Progenitor cell of endocrine pancreas (in vitro differentiated cells): ENCODE measurements around the gene ENTHD1. TPM values are rescaled to one million over a fixed set of nuclear protein-coding genes. Genes with fewer than 3 reads are reported as not detected.

Source experiments
- DNase-seq: peaks from one replicate; pipeline ENCODE4 v3.0.0; 2021; ENCODE audit warnings: low spot score; ENCODE audit not compliant: unreplicated experiment
- H3K27ac Mint-ChIP-seq: 2 replicates; pipeline ENCODE4 v1.8.0; 2021; ENCODE audit warnings: mild to moderate bottlenecking, moderate library complexity, mixed read lengths
- H3K27me3 Mint-ChIP-seq: 2 replicates; pipeline ENCODE4 v1.8.0; 2021; ENCODE audit warnings: mixed read lengths
- H3K36me3 Mint-ChIP-seq: 2 replicates; pipeline ENCODE4 v1.8.0; 2022; ENCODE audit warnings: mixed read lengths; ENCODE audit not compliant: insufficient read depth
- H3K4me1 Mint-ChIP-seq: 2 replicates; pipeline ENCODE4 v1.8.0; 2021; ENCODE audit warnings: low read depth, mixed read lengths
- H3K4me3 Mint-ChIP-seq: 2 replicates; pipeline ENCODE4 v1.8.0; 2021; ENCODE audit warnings: low read depth, mild to moderate bottlenecking, moderate library complexity, mixed read lengths
- H3K9me3 Mint-ChIP-seq: 2 replicates; pipeline ENCODE4 v1.8.0; 2021; ENCODE audit warnings: low read depth, mixed read lengths
- CTCF ChIP-seq: fragments of 200-600 bp; sonication (generic); IDR thresholded peaks from one replicate; pipeline ENCODE4 v1.5.0; 2021; ENCODE audit warnings: antibody characterized with exemption, mild to moderate bottlenecking; ENCODE audit not compliant: unreplicated experiment
- total RNA-seq: library from RNA; stranded (reverse); gene quantifications from 2 replicates; pipeline ENCODE4 v1.2.1, GENCODE V29; 2021

Gene ENTHD1
- total RNA-seq, 1 donor from 2014 or later = not detected

GRCh38 chr22:39832627-39833074 is 60.9 kb downstream of the ENTHD1 start:
- Mint-ChIP-seq H3K27me3 (peaks cover 36% of the 10 kb centered on the region), H3K9me3 (no peaks in the 10 kb centered on the region), H3K27ac (no peak overlapping the region), H3K36me3 (no peaks in the 10 kb centered on the region), H3K4me3 (no peak overlapping the region), H3K4me1 (no peaks in the 10 kb centered on the region)
- no peak for TF ChIP-seq CTCF
- DNase-seq = no peak

- Mint-ChIP-seq H3K4me3 (no peak overlapping the region), H3K27me3 (peaks cover 13% of the 10 kb centered on the region), H3K36me3 (no peaks in the 10 kb centered on the region), H3K27ac (no peak overlapping the region), H3K9me3 (peaks cover 3% of the 10 kb centered on the region), H3K4me1 (no peaks in the 10 kb centered on the region)
- DNase-seq = no peak
- TF ChIP-seq CTCF = no peak
These were observed 67.9 kb downstream of the ENTHD1 start for GRCh38 chr22:39825661-39826102.

GRCh38 chr22:39821008-39821407 is 72.6 kb downstream of the ENTHD1 start:
- Mint-ChIP-seq H3K9me3 (peaks cover 3% of the 10 kb centered on the region), H3K4me1 (no peaks in the 10 kb centered on the region), H3K27ac (no peak overlapping the region), H3K36me3 (no peaks in the 10 kb centered on the region), H3K4me3 (no peak overlapping the region), H3K27me3 (peaks cover 11% of the 10 kb centered on the region)
- no peak for TF ChIP-seq CTCF
- DNase-seq = no peak

- H3K4me3 Mint-ChIP-seq = no peak overlapping the region
- no peak overlapping the region for H3K27ac Mint-ChIP-seq
- no peaks in the 10 kb centered on the region for H3K36me3 Mint-ChIP-seq
- TF ChIP-seq CTCF = no peak
- peaks cover 11% of the 10 kb centered on the region for H3K27me3 Mint-ChIP-seq
- peaks cover 3% of the 10 kb centered on the region for H3K9me3 Mint-ChIP-seq
- DNase-seq = no peak
- H3K4me1 Mint-ChIP-seq = no peaks in the 10 kb centered on the region
These were observed 73.3 kb downstream of the ENTHD1 start for GRCh38 chr22:39820256-39820655.

- H3K4me3 Mint-ChIP-seq = no peak overlapping the region
- no peaks in the 10 kb centered on the region for H3K36me3 Mint-ChIP-seq
- H3K27ac Mint-ChIP-seq = no peak overlapping the region
- no peaks in the 10 kb centered on the region for H3K4me1 Mint-ChIP-seq
- TF ChIP-seq CTCF = no peak
- H3K27me3 Mint-ChIP-seq = peaks cover 8% of the 10 kb centered on the region
- DNase-seq = no peak
- peaks cover under 1% of the 10 kb centered on the region for H3K9me3 Mint-ChIP-seq
These were observed 74.1 kb downstream of the ENTHD1 start for GRCh38 chr22:39819429-39819828.
